GM21723 (cell line): Measurements from ENCODE around the gene ANGPTL2.
"Not testable (repeated sequence)": the region's sequence is repeated elsewhere in the genome, so short reads cannot be mapped to it uniquely, and the experiment has no call there.

Experiments
- ATAC-seq: cut with Tn5 transposase; IDR thresholded peaks from one replicate; pipeline ENCODE4 v1.9.1; 2021; ENCODE audit warnings: mild to moderate bottlenecking, moderate library complexity; ENCODE audit not compliant: unreplicated experiment

ANGPTL2 gene, protein sequence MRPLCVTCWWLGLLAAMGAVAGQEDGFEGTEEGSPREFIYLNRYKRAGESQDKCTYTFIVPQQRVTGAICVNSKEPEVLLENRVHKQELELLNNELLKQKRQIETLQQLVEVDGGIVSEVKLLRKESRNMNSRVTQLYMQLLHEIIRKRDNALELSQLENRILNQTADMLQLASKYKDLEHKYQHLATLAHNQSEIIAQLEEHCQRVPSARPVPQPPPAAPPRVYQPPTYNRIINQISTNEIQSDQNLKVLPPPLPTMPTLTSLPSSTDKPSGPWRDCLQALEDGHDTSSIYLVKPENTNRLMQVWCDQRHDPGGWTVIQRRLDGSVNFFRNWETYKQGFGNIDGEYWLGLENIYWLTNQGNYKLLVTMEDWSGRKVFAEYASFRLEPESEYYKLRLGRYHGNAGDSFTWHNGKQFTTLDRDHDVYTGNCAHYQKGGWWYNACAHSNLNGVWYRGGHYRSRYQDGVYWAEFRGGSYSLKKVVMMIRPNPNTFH

DNA sequence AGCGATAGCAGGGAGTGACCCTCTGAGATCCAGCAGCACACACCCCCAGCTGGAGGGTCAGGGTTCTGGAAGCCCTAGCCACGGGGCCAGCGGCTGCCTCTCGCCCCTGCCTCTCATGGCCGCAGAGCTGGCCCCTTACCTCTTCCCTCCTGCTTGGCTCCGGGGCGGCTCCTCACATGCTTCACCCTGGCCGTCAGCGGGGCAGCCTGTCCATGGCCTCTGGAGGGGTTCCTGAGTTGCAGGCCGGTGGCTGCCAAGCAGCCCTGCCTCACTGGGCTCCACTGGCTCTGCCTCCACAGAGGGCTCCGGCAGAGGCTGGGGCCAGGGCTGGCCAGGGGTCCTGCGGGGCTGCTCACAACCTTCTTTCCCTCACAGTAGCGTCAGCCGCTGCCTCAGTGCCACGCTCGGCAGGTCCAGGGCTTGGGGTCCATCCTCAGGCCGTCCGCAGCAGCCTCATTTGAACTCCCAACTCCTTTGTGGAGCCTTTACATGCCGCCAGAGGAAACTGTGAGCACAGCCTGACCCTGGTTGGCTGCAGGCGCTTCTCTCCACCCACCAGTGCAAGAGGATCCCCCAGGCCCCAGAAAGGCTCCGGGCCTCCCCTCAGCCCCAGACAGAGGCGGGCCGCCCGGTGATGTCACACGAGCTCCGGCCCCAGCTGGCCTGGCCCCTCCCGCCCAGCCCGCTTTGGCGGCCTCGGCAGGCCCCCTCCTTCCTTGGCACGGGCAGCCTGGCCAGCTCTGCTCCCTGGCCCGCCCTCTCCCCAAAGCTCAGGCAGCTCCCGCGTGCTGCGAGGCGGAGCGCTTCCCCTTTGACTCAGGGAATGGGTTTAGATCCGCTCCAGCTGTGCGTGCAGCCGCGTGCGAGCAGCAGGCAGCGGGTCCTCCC lies at the start of gene ANGPTL2:
TSS of gene ANGPTL2 (minus strand) at position 460 of the 888 bp plus-strand sequence. CDS start 13,904 bp downstream, outside the sequence.
- ATAC-seq = no peak

DNA sequence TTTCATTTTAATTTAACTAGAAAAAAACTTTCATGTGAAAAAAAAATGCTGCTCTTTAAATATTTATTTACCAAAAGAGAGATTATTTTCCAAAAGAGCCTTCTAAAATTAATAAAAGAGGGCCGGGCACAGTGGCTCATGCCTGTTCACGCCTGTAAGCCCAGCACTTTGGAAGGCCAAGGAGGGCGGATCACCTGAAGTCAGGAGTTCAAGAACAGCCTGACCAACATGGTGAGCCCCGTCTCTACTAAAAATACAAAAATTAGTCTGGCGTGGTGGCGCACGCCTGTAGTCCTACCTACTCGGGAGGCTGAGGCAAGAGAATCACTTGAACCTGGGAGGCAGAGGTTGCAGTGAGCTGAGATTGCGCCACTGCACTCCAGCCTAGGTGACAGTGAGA lies 48.9 kb upstream of the ANGPTL2 start:
- ATAC-seq = not testable (repeated sequence)

DNA sequence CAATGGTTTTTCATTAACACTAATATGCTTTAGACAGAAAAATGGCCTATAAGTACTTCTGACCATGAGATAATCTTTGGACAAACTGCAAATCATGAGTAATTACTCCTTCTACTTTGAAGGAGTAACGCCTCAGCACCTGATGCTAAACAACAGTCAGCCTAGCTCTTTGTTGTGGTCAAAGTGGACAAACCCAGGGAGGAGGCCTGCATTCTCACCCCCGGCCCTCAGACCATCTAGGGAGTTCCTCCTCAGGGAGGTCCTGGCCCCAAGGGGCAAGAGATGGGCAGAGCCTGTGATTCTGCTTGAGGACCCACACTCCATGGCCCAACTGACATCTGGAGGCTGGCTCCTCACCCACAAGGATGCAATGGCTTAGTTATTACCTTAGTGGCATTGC lies 48.2 kb upstream of the ANGPTL2 start:
- no peak for ATAC-seq

DNA sequence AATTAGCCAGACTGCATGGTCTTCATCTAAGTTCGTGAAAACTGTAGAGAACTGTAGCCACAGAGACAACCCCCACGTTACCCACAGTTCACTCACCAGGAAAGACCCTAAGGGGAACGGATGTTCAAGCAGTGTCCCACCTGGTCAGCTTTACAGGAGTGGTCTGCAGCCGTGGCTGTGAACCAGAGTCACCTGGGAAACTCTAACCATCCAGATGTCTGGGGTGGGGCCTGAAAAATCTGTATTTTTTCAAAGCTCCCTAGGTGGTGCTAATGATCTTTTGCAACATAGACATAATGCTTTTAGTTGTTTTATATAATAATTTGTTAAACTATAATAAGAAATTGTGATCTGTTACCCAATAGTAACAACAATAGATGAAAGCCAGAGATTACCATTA lies 47.7 kb upstream of the ANGPTL2 start:
- ATAC-seq = no peak

DNA sequence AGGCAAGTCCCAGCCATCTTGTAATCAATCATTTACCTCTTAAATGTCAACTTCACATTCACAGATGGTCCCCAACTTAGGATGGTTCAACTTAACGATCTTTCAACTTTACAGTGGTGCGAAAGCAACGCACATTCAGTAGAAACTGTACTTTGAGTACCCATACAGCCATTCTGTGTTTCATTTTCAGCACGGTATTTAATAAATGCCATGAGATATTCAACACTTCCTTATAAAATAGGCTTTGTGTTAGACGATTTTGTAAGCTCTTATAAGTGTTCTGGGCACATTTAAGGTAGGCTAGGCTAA lies 47.1 kb upstream of the ANGPTL2 start:
- no peak for ATAC-seq

DNA sequence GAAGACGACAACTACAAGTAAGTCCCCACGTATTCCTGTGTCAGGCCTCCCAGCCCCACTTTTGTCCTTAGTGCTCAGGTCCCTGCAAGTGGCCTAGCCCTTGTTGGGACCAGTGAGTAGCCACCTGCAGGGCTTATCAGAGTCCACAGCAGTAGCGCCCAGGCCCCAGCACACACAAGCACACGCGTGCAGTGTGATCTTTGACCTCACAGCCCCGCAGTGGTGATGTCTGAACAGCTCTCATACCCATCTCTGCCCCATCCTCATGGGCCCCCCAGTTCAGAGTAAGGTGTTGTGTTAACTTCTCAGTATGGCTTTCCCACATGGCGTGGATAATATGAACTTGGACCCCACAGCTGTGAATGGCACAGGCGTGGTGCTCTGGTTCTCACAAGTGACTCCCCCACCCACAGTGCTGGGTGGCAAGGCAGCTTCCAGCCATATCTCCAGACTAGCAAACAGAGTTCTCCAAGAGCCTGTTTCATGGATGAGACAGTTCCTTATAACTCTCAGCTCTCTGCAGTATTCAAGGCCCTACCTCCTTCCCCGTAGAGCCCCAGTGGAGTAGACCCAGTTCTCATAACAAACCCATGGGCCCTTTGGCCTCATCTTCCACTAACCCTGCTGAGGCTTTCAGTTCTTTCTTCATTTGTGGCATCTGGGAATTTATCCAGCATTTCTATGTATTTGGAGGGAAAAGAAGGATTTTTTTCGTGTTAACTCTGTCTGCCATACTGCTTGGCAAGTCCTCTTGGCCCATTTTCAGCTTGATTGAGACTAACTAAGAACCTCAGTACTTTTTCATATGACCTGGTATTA lies 46.5 kb upstream of the ANGPTL2 start:
- ATAC-seq = no peak

DNA sequence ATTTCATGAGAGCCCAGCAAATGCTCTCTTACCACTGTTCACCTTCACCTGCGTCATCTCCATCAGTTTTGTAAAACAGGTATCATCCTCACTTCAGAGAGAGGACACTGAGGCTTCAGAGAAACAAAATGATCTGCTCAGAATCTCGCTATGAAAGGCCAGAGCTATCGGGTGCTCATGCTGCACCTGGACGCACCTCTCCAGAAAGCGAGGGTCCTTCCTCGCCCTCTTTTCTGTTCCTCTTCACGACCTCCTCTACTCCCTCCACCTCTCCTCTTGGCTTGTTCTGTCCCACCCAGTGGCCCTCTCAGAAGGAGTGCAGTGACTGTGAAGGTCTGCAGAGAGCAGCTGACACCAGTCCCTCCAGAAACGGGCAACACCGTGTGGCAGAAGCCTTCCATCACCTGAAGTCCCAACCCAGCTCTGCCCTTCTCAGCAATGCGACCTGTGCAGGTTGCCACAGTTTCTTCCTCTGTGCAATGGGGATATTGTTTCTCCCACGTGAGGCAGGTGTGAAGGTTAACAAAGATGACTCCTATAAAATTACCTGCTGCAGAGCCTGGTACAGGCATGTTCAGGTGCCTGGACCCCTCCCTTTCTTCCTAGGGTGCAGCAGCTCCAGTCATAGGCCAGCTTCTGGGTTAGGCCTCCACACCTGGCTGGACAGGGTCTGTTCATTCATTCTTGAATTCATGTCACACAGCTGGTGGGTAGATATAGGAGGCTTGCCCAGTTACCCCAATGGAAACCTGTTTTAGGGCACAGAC lies 45.3 kb upstream of the ANGPTL2 start:
- no peak for ATAC-seq

DNA sequence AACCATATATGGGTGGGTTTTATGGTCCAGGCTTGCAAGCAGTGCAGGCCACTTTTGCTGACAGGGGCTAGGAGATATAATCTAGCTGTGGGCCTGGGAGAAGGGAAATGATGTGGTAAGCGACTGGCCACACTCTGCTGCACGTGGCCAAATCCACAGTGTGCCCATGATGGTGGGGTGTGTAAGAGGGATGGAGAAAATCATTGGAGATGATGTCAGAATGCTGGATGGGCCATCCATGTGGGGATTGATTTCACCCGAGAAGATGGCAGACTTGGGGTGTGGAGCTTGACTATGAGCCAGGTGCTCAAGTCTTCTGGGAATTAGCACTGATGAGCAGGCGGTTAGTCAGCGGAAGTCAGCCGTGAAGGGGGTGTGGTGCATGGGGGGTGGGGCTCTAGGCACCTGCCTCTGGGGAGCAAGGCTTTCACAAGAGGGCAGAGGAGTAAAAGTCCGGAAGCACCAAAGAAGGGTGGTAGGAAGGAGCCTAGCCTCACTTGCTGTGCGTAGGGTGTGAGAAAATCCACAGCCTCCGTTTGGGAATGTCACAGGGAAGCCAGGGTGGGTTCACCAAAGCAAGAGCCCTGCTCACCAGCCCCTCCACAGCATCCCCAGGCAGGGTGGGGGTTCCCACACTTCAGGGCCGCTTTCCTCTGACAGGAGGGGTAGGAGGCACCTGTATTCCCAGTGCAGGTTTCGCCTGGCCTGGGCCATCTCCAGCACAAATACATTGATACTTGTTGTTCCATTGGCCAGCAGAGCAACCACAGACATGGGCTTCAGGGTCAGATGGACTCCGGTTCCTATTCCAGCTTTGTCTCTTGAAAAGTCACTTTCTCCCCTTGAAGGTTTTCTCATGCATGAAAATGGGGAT lies 44.5 kb upstream of the ANGPTL2 start:
- peak; percentile 62 for ATAC-seq

DNA sequence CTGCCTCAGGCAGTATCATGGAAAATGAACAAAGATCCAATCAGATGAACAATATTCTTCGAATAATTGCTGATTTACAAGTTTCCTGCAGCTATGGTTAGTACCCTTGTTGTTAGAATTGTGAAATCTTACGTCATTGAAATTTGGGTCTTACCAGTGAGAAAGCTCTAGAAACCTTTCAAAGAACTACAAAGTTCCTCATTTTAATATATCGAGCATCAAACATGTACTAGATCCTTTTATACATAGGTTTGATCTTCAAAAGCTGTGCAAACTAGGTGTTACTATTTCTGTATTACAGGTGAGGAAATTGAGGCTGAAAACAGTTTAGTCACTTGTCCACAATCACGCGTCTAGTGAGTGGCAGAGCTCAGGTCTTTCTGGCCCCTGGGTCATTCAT lies 43.7 kb upstream of the ANGPTL2 start:
- no peak for ATAC-seq

DNA sequence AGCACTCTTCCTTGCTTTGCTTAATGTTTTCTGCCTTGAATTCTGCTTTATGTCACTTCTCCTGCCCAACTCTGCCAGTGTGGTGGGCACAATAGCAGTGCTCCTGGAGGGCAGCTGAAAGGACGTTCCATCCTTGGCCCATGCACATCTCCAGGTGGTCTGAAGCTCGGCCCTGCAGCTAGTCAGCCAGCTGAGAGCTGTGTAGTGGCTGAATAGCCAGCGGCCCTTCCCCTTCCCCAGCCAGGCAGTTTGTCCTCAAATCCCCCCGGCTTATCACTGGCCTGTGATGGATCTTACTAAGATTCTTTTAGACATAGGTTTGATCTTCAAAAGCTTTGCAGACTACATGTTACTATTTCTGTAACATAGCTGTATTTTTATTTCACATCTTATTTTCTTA lies 42.7 kb upstream of the ANGPTL2 start:
- ATAC-seq = no peak

DNA sequence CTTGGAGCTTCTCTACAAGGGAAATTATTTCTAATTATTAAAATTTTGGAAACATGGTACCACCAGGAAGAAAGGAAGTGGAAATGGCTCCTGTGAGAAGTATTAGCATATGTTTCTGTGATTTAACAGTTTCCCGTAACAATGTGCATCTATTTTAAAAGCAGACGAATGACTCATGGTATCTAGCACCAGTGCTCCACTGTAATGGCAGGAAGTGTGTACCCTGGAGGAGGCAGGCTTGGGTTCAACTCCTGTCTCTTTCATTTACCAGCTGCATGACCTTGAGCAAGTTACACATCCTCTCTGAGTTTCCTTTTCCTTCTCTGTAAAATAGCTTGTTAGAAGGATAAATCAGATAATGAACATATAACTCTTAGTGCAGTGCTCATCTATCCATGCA lies 41.0 kb upstream of the ANGPTL2 start:
- no peak for ATAC-seq

DNA sequence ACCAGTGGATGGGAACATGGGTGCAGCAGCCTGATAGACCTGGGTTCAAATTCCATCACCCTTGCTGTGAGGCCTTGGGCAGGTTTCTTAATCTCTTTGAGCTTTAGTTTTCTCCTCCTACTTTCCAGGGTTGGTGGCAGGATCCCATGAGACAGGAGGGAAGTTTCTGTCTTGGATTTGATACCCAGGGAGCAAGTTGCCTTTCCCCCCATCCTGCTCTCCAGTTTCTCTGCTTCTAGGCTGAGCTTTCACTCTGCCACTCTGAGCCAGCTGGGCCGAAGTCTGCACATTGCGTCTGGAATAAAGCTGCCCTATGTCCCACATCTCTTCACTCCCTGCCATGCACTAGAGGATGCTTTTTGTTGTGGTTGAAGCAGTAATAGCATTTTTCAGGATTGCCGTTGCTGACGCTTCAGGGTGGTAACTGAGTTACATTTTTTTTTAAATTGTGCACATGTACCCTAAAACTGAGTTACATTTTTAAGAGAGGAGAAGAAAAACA lies 40.5 kb upstream of the ANGPTL2 start:
- no peak for ATAC-seq

DNA sequence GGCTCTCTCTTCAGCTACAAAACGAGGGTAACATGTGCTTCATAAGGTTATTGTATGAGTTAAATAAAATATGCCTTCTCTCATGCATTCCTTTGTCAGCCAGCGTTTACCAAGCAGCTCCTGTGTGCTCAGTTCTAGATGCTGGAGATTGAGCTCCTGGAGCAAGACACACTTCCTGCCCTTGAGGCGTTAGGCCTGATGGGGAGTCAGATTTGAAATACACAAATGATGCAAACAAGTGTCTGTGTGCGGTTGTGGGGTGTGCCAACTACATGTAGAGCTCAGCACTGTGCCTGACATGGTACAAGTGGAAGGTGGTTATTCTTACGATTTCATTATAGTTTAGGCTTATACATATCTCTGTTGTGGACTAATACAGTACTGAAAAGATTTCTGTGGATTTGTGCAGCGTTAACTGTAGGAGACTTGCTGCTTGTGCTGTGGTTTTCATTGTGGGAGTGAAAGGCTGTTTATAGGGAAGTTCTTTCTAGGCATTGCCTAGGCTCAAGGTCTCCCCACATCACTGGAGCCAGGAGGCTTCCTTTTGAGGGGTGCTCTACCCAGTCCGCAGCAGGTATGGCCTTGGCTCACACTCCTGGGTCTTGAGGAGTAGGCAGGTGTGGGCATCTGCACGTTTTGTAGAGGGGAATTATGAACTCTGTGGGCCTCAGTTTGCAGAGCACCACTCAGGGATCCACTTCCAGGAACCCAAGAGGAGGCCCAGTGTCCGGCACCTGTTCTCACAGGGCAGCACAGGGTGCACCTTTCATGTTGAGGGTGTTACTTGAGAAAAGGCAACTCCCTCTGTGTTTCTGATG lies 39.8 kb upstream of the ANGPTL2 start:
- no peak for ATAC-seq

DNA sequence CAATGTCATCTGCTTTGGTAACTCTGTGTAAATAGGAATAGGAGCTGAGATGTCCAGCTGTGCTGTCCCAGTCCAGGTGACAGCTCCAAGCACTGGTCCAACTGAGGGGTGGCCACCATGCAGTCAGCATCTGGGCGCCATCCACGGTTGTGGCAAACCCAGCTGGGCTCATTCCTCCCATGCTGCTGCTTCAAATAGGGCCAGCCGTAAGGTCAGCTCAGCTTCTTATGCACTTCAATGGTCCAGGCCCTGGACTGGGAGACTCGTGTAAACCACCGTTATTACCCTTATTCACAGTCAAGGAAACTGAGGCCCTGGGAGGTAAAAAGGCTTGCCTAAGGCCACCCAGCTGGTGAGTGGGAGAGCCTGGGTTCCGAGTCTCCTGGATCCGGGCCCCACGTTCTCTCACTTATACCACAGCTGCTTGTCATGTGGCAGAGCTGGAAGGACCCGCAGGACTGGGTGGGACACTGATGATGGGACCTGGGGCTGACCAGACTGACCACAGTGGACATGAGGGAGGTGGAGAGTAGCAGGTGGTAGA lies 38.7 kb upstream of the ANGPTL2 start:
- ATAC-seq = no peak

DNA sequence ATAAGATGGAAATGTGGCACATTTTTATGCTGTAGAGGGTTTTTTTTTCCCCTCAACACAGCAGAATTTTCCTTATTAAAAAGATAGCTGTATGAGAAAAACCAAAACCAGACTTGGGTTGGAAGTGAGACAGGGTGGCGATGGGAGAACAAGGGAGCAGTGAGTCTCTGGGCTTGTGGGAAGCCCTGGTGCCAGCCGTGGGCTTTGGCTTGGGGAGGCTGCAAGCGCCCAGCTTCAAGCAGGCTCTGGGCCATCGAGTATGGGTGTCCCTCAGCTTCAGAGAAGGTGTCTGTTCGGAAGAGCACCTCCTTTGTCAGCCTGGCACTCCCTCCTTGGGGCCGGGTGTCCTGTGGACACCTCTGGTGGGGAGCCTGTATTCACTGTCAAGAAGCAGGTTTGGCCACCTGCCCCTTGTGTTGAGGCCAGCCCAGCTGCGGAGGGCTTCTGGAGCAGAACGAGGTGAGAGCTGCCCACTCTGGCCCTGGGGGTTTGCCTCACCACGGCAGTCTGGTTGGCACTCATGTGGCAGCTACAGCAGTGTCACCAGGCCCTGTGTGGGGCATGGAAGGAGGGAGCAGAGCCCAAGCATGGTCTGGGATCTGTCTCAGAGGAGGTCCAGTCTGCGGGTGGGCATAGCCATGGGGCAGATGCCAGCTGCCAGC lies 37.6 kb upstream of the ANGPTL2 start:
- ATAC-seq = no peak

DNA sequence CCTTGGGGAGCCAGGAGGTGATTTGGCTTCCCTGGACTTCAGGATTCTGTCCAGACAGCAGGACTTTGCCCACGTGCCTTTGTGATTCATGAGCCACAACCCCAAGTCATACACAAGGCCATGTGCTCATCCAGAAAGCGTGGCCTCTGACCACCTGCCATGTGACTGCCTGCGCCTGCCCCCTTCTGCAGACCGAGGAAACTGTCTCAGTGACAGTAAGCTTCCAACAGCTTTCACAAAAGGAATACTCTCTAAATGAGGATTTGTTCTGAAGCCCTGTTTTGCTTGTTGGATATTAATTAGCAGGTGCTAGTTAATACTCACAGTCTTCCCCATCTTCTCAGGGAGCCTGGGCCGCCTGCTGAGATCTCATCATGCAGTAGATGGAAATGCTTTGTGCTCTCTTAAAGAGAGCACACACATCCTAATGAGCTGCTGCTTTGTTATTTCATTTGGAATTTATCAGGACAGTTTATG lies 36.9 kb upstream of the ANGPTL2 start:
- ATAC-seq = no peak

DNA sequence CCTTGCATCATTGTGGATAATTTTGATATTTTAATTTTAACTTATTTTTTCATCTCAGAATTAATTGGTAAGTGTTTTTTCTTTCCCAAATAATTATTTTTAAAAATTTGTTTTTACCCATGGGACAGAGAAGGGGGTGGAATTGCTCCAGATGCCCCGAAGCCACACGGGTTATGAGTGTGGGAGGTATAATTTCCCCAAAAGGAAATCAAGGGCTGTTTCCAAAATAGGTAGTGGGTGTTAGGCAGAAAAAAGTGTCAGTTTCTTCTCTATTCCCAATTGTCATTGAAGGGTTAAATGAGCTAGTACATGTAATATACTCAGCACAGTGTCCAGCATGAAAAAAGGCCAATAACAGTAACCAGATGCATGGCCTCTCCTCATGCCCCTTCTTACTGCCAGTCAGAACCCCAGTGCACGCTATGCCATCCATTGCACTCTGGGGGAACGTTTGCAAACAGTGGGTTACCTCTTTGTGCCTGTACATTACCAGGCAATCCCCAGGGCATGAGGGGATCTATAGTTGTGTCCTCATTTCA lies 36.4 kb upstream of the ANGPTL2 start:
- no peak for ATAC-seq
